Panc1 (cell line): ENCODE measurements around the gene MIOX. TPM values are rescaled to one million over a fixed set of nuclear protein-coding genes. Genes with fewer than 3 reads are reported as not detected.

Source experiments
- ATAC-seq: fragments of 200-7000 bp; cut with Tn5 transposase; 2 replicates; pipeline ENCODE4 v1.9.1; 2020; ENCODE audit warnings: mild to moderate bottlenecking, moderate library complexity
- BruUV-seq: library from RNA; stranded (reverse); fragments of 400-500 nt; replicated peaks from 2 replicates; lab custom pipeline; 2021; lab: Mats Ljungman, UMichigan
- CTCF ChIA-PET: fragments of 300-600 bp; sonication (Branson Sonifier 250); formaldehyde crosslinking; loops from one replicate; lab custom pipeline; 2022; ENCODE audit warnings: antibody characterized with exemption; lab: Charles Lee
- POLR2A ChIA-PET: fragments of 300-600 bp; sonication (Branson Sonifier 250); formaldehyde crosslinking; loops from one replicate; lab custom pipeline; 2022; ENCODE audit warnings: antibody characterized with exemption; lab: Charles Lee
- DNase-seq: peaks from one replicate; pipeline ENCODE4 v3.0.0-alpha.2; 2010; ENCODE audit warnings: low read depth, low spot score
- H3K27ac ChIP-seq: 2 replicates; pipeline ENCODE4 v1.5.1; 2011; ENCODE audit warnings: mild to moderate bottlenecking, low read length, inconsistent platforms
- H3K27me3 ChIP-seq: fragments of 200-500 bp; sonication (Bioruptor generic); 2 replicates; pipeline ENCODE4 v1.6.0; 2014; ENCODE audit warnings: low read length, inconsistent platforms; ENCODE audit not compliant: control insufficient read depth, insufficient read depth
- H3K36me3 ChIP-seq: fragments of 200-500 bp; sonication (Bioruptor generic); 2 replicates; pipeline ENCODE4 v1.5.1; 2014; ENCODE audit warnings: inconsistent platforms, mild to moderate bottlenecking, low read length, moderate library complexity; ENCODE audit not compliant: control insufficient read depth, insufficient read depth
- H3K4me1 ChIP-seq: 2 replicates; pipeline ENCODE4 v1.5.1; 2011; ENCODE audit warnings: inconsistent platforms, mild to moderate bottlenecking, low read length, moderate library complexity; ENCODE audit not compliant: control insufficient read depth, insufficient read depth
- H3K4me3 ChIP-seq, 2 experiments: 2 replicates each; pipeline ENCODE4 v1.5.1; 2011 to 2012; ENCODE audit warnings: low read depth in 2 of 2, low read length in 2 of 2, mild to moderate bottlenecking in 2 of 2, inconsistent platforms in 1 of 2, moderate library complexity in 1 of 2
- H3K9me3 ChIP-seq: fragments of 200-500 bp; sonication (Bioruptor generic); 2 replicates; pipeline ENCODE4 v1.5.1; 2014; ENCODE audit warnings: low read depth, mild to moderate bottlenecking, inconsistent platforms, low read length, moderate library complexity; ENCODE audit not compliant: control insufficient read depth, insufficient read depth
- POLR2AphosphoS5 ChIP-seq: IDR thresholded peaks from 2 replicates; pipeline ENCODE4 v1.6.1; 2012; ENCODE audit warnings: mild to moderate bottlenecking, low read depth, low read length, moderate library complexity
- SIN3A ChIP-seq: IDR thresholded peaks from 2 replicates; pipeline ENCODE4 v1.6.1; 2012; ENCODE audit warnings: low read depth, mild to moderate bottlenecking, low read length, moderate library complexity, borderline replicate concordance; ENCODE audit not compliant: insufficient read depth
- TCF7L2 ChIP-seq: IDR thresholded peaks from 2 replicates; pipeline ENCODE4 v1.6.1; 2011; ENCODE audit warnings: mild to moderate bottlenecking, low read depth, low read length, inconsistent platforms
- in situ Hi-C: cut with HindIII; loops from 2 replicates; pipeline ENCODE4 v1.10.0; 2016; ENCODE audit warnings: low sequenced_read_pairs, low pct_unique_long_range_greater_than_20kb
- intact Hi-C: fragments of 100-400 bp; cut with micrococcal nuclease; formaldehyde crosslinking; loops from one replicate; pipeline ENCODE4 v1.10.0; 2022; ENCODE audit not compliant: unreplicated experiment
- total RNA-seq: library from RNA; stranded (reverse); gene quantifications from one replicate; pipeline ENCODE4 v1.2.1, GENCODE V29; 2021; ENCODE audit not compliant: unreplicated experiment
- TF ChIP-seq, protein P1 (sequence below): fragments of 450-650 bp; IDR thresholded peaks from 2 replicates; pipeline ENCODE4 v1.5.1; 2017; ENCODE audit warnings: mild to moderate bottlenecking
- TF ChIP-seq, protein P2 (sequence below), 2 experiments: IDR thresholded peaks; 2 replicates each; pipeline ENCODE4 v1.6.1; 2011 to 2012; ENCODE audit warnings: low read depth in 2 of 2, control low read depth in 1 of 2, low read length in 1 of 2, mild to moderate bottlenecking in 1 of 2, moderate library complexity in 1 of 2; ENCODE audit not compliant: insufficient read depth in 1 of 2

Gene MIOX
- total RNA-seq, 1 experiment from 2014 or later: 0.23 TPM

DNA sequence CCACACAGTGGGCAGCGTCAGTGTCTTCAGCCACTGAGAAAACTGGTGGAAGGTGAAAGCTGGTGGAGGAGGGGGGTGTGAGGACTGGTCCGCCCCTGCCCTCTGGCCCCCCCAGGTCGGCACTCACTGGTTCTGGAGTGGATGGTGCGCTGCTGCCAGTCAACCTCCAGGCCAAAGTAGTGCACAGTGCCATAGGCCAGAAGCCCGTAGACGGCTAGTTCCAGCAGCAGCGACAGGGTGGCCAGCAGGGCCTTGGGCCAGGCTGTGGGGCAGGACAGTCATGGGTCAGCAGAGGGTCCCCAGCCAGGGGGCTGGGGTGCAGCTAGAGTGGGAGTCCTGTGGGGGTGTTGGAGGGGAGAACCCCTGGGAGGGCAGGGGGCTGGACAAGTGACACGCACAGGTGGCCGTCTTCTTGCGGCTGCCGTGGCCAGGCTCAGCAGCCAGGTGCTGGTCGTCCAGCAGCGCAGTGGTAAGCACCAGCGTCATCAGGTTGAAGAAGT lies 18.7 kb downstream of the MIOX start:
- Histone ChIP-seq H3K27ac (no peak overlapping the region), H3K9me3 (no peaks in the 10 kb centered on the region), H3K27me3 (no peaks in the 10 kb centered on the region), H3K36me3 (peaks cover 4% of the 10 kb centered on the region), H3K4me1 (peaks cover 5% of the 10 kb centered on the region), H3K4me3 (no peak overlapping the region)
- intact Hi-C loops: no loop called here
- DNase-seq (no peak), ATAC-seq (no peak)
- BruUV-seq: no TSS peak
- in situ Hi-C loops: no loop called here
- POLR2A ChIA-PET: no interaction called here
- CTCF ChIA-PET: no interaction called here
- TF ChIP-seq SIN3A (no peak), TCF7L2 (no peak), POLR2AphosphoS5 (no peak)
- TF ChIP-seq, protein P1, sequence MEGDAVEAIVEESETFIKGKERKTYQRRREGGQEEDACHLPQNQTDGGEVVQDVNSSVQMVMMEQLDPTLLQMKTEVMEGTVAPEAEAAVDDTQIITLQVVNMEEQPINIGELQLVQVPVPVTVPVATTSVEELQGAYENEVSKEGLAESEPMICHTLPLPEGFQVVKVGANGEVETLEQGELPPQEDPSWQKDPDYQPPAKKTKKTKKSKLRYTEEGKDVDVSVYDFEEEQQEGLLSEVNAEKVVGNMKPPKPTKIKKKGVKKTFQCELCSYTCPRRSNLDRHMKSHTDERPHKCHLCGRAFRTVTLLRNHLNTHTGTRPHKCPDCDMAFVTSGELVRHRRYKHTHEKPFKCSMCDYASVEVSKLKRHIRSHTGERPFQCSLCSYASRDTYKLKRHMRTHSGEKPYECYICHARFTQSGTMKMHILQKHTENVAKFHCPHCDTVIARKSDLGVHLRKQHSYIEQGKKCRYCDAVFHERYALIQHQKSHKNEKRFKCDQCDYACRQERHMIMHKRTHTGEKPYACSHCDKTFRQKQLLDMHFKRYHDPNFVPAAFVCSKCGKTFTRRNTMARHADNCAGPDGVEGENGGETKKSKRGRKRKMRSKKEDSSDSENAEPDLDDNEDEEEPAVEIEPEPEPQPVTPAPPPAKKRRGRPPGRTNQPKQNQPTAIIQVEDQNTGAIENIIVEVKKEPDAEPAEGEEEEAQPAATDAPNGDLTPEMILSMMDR: no peak
- TF ChIP-seq, protein P2, sequence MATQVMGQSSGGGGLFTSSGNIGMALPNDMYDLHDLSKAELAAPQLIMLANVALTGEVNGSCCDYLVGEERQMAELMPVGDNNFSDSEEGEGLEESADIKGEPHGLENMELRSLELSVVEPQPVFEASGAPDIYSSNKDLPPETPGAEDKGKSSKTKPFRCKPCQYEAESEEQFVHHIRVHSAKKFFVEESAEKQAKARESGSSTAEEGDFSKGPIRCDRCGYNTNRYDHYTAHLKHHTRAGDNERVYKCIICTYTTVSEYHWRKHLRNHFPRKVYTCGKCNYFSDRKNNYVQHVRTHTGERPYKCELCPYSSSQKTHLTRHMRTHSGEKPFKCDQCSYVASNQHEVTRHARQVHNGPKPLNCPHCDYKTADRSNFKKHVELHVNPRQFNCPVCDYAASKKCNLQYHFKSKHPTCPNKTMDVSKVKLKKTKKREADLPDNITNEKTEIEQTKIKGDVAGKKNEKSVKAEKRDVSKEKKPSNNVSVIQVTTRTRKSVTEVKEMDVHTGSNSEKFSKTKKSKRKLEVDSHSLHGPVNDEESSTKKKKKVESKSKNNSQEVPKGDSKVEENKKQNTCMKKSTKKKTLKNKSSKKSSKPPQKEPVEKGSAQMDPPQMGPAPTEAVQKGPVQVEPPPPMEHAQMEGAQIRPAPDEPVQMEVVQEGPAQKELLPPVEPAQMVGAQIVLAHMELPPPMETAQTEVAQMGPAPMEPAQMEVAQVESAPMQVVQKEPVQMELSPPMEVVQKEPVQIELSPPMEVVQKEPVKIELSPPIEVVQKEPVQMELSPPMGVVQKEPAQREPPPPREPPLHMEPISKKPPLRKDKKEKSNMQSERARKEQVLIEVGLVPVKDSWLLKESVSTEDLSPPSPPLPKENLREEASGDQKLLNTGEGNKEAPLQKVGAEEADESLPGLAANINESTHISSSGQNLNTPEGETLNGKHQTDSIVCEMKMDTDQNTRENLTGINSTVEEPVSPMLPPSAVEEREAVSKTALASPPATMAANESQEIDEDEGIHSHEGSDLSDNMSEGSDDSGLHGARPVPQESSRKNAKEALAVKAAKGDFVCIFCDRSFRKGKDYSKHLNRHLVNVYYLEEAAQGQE (IDR thresholded peaks at IDR 0.05; ENCODE audit: insufficient read depth in 1 of 2, low read depth in 2 of 2, low read length in 1 of 2): no peak

DNA sequence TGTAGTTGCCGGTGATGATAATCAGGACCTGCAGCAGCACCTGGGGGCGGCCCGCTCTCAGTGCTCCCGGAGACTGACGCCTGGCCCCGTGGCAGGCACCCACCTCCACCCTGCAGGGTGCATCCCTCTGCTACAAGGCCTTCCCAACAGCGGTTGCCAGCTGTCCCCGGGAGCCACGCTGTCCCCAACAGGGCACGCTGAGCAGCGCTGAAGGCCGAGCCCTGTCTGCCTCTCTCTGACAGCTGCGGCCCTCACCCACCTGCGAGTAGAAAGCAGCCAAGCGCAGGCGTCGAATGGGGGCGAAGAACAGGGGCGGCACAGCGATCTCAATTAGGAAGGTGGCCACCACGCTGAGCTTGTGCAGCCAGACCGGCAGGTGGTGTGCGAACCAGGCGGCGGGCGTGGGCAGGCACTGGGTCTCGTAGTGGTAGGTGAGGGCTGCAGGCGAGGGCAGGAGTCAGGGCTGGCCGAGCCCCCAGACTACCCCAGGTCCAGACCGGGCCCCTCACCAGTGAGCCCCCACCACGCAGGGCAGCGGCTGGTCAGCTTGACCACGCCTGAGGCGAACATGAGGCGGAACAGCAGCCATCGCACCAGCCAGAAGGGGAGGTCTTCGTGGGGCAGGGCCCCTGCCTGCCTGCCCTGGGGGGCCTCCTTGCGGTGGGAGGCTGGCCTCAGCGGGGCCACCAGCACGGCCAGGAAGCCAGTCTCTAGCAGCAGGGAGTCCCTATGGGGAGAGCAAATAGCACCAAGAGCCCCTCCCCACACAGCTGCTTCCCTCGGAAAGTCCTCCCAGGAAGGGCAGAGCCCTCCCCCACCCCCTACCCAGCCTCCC lies 19.3 kb downstream of the MIOX start:
- CTCF ChIA-PET: no interaction called here
- DNase-seq: no peak

More for the DNA sequence above, 19.3 kb downstream of the MIOX start:
- peaks cover 4% of the 10 kb centered on the region for H3K36me3 ChIP-seq
- no TSS peak for BruUV-seq
- peak overlapping the region; percentile 85 to 91; a peak in 3 of 4 replicates for H3K4me3 ChIP-seq
- TF ChIP-seq TCF7L2 (no peak), SIN3A (no peak), POLR2AphosphoS5 (no peak)
- TF ChIP-seq, protein P1: no peak
- TF ChIP-seq, protein P2 (IDR thresholded peaks at IDR 0.05; ENCODE audit: insufficient read depth in 1 of 2, low read depth in 2 of 2, low read length in 1 of 2): no peak
- no peaks in the 10 kb centered on the region for H3K27me3 ChIP-seq
- intact Hi-C loops: no loop called here
- POLR2A ChIA-PET: no interaction called here
- H3K4me1 ChIP-seq: peaks cover 5% of the 10 kb centered on the region
- no peak for ATAC-seq
- H3K9me3 ChIP-seq: no peaks in the 10 kb centered on the region
- in situ Hi-C loops: no loop called here
- no peak overlapping the region for H3K27ac ChIP-seq
